IMR-90 (cell line): ENCODE data around the gene MRPL21. TPM values are rescaled to one million over a fixed set of nuclear protein-coding genes. Genes with fewer than 3 reads are reported as not detected.

ENCODE experiments used
- ATAC-seq: fragments of 200-7000 bp; cut with Tn5 transposase; 2 replicates; pipeline ENCODE4 v1.9.1; 2020; ENCODE audit warnings: low read depth, mild to moderate bottlenecking, moderate library complexity
- BruUV-seq: library from RNA; stranded (reverse); fragments of 400-500 nt; replicated peaks from 2 replicates; lab custom pipeline; 2021; lab: Mats Ljungman, UMichigan
- CTCF ChIA-PET: fragments of 300-600 bp; formaldehyde crosslinking; extraction: SDS; loops from one replicate; lab custom pipeline; 2021; ENCODE audit warnings: antibody characterized with exemption; lab: Yijun Ruan, JAX
- POLR2A ChIA-PET: fragments of 300-600 bp; sonication (Branson Sonifier 250); formaldehyde crosslinking; loops from one replicate; lab custom pipeline; 2022; ENCODE audit warnings: antibody characterized with exemption; ENCODE audit not compliant: unreplicated experiment; lab: Charles Lee
- DNase-seq: peaks from one replicate; pipeline ENCODE4 v3.0.0; 2013
- H2AFZ ChIP-seq: replicated peaks from 2 replicates; pipeline ENCODE3; 2013; ENCODE audit warnings: low read length, mild to moderate bottlenecking; ENCODE audit not compliant: poor library complexity
- H2AK5ac ChIP-seq: 2 replicates; pipeline ENCODE4 v1.6.1; 2013; ENCODE audit warnings: low read depth, low read length, inconsistent platforms
- H2AK9ac ChIP-seq: replicated peaks from 2 replicates; pipeline ENCODE3; 2013; ENCODE audit warnings: mild to moderate bottlenecking, low read depth, low read length, moderate library complexity; ENCODE audit not compliant: poor library complexity
- H2BK120ac ChIP-seq: 2 replicates; pipeline ENCODE4 v1.6.1; 2013; ENCODE audit warnings: low read depth, low read length, inconsistent platforms
- H2BK15ac ChIP-seq: 3 replicates; pipeline ENCODE4 v1.6.1; 2013; ENCODE audit warnings: low read depth, low read length, inconsistent platforms
- H2BK20ac ChIP-seq: 2 replicates; pipeline ENCODE4 v1.6.1; 2013; ENCODE audit warnings: low read depth, mild to moderate bottlenecking, inconsistent platforms, low read length, moderate library complexity
- H2BK5ac ChIP-seq: 2 replicates; pipeline ENCODE4 v1.6.1; 2013; ENCODE audit warnings: mild to moderate bottlenecking, low read depth, low read length, inconsistent platforms; ENCODE audit not compliant: poor library complexity, severe bottlenecking
- H3K14ac ChIP-seq: replicated peaks from 2 replicates; pipeline ENCODE4 v1.6.1; 2013; ENCODE audit warnings: low read depth, low read length, inconsistent platforms
- H3K18ac ChIP-seq: 2 replicates; pipeline ENCODE4 v1.6.1; 2013; ENCODE audit warnings: low read depth, low read length, control low read depth
- H3K23ac ChIP-seq: 2 replicates; pipeline ENCODE4 v1.6.1; 2013; ENCODE audit warnings: low read depth, low read length, inconsistent platforms
- H3K27ac ChIP-seq: 2 replicates; pipeline ENCODE4 v1.5.1; 2013; ENCODE audit warnings: mild to moderate bottlenecking, control low read depth, low read length; ENCODE audit not compliant: insufficient read depth
- H3K27me3 ChIP-seq: 2 replicates; pipeline ENCODE4 v1.6.1; 2013; ENCODE audit warnings: low read length; ENCODE audit not compliant: control insufficient read depth, insufficient read depth
- H3K36me3 ChIP-seq: 2 replicates; pipeline ENCODE4 v1.6.1; 2013; ENCODE audit warnings: low read length, mixed read lengths; ENCODE audit not compliant: control insufficient read depth, insufficient read depth
- H3K4ac ChIP-seq: 2 replicates; pipeline ENCODE4 v1.6.1; 2013; ENCODE audit warnings: low read depth, low read length, inconsistent platforms
- H3K4me1 ChIP-seq: 2 replicates; pipeline ENCODE4 v1.6.1; 2013; ENCODE audit warnings: low read length, mixed read lengths; ENCODE audit not compliant: control insufficient read depth, insufficient read depth
- H3K4me2 ChIP-seq: 2 replicates; pipeline ENCODE4 v1.6.1; 2013; ENCODE audit warnings: low read depth, mild to moderate bottlenecking, control low read depth, low read length, moderate library complexity
- H3K4me3 ChIP-seq: 2 replicates; pipeline ENCODE4 v1.5.1; 2013; ENCODE audit warnings: low read depth, mild to moderate bottlenecking, control low read depth, low read length, moderate library complexity; ENCODE audit not compliant: insufficient read depth
- H3K56ac ChIP-seq: 2 replicates; pipeline ENCODE4 v1.6.1; 2013; ENCODE audit warnings: low read length, inconsistent platforms; ENCODE audit not compliant: insufficient read depth; ENCODE audit errors: extremely low read depth
- H3K79me1 ChIP-seq, 2 experiments: 2 replicates each; pipeline ENCODE4 v1.6.1; 2013; ENCODE audit warnings: low read length in 2 of 2, inconsistent platforms in 1 of 2, low read depth in 1 of 2
- H3K9ac ChIP-seq: 2 replicates; pipeline ENCODE4 v1.6.1; 2013; ENCODE audit warnings: low read depth, low read length, control low read depth
- H3K9me1 ChIP-seq: 2 replicates; pipeline ENCODE4 v1.6.1; 2013; ENCODE audit warnings: low read length, inconsistent platforms; ENCODE audit not compliant: insufficient read depth
- H3K9me3 ChIP-seq: 2 replicates; pipeline ENCODE4 v1.6.1; 2013; ENCODE audit warnings: low read length; ENCODE audit not compliant: control insufficient read depth, insufficient read depth
- H4K20me1 ChIP-seq: 2 replicates; pipeline ENCODE4 v1.6.1; 2013; ENCODE audit warnings: low read length, inconsistent platforms; ENCODE audit not compliant: insufficient read depth
- H4K5ac ChIP-seq: 2 replicates; pipeline ENCODE4 v1.6.1; 2013; ENCODE audit warnings: mild to moderate bottlenecking, low read depth, low read length, control low read depth
- H4K8ac ChIP-seq, 2 experiments: 2 replicates each; pipeline ENCODE4 v1.6.1; 2013; ENCODE audit warnings: low read depth in 2 of 2, low read length in 2 of 2, control low read depth in 1 of 2, inconsistent platforms in 1 of 2
- H4K91ac ChIP-seq: 2 replicates; pipeline ENCODE4 v1.6.1; 2013; ENCODE audit warnings: low read depth, low read length, inconsistent platforms; ENCODE audit not compliant: insufficient read depth
- ELK1 ChIP-seq: fragments of 150-350 bp; IDR thresholded peaks from 2 replicates; pipeline ENCODE4 v1.6.1; 2016; ENCODE audit warnings: low read depth, mild to moderate bottlenecking, low read length, moderate library complexity, borderline replicate concordance
- FOS ChIP-seq: fragments of 150-350 bp; IDR thresholded peaks from 2 replicates; pipeline ENCODE4 v1.6.1; 2016; ENCODE audit warnings: low read depth, low read length
- POLR2A ChIP-seq: IDR thresholded peaks from 2 replicates; pipeline ENCODE4 v1.6.1; 2012; ENCODE audit warnings: mild to moderate bottlenecking, low read depth, low read length
- RFX5 ChIP-seq: IDR thresholded peaks from 2 replicates; pipeline ENCODE4 v1.8.0; 2012; ENCODE audit warnings: low read depth, mild to moderate bottlenecking, low read length, moderate library complexity
- SMC3 ChIP-seq: fragments of 150-350 bp; IDR thresholded peaks from 2 replicates; pipeline ENCODE4 v1.6.1; 2016; ENCODE audit warnings: low read depth, mild to moderate bottlenecking, antibody characterized with exemption, low read length, moderate library complexity
- WGBS, 2 experiments: methylation state at CpG; one replicate each; pipeline versions ENCODE4 v1.1.5 to v1.1.7; 2013; ENCODE audit warnings: missing lambda C conversion rate in 2 of 2; ENCODE audit not compliant: insufficient read length in 1 of 2; ENCODE audit errors: extremely low coverage in 2 of 2; 5-methylcytosine and 5-hydroxymethylcytosine counted together
- dilution Hi-C: fragments of 300-500 bp; cut with HindIII; formaldehyde crosslinking; loops from one replicate; pipeline ENCODE4 v1.14.3; 2018; ENCODE audit warnings: low sequenced_read_pairs; ENCODE audit not compliant: unreplicated experiment
- in situ Hi-C: fragments of 300-500 bp; cut with MboI; formaldehyde crosslinking; loops from 3 replicates; pipeline ENCODE4 v1.14.3; 2019; ENCODE audit warnings: low sequenced_read_pairs, inconsistent platforms, mixed read lengths
- intact Hi-C: fragments of 100-400 bp; cut with micrococcal nuclease; formaldehyde crosslinking; loops from 2 replicates; pipeline ENCODE4 v1.10.0; 2022
- polyA plus RNA-seq, 3 experiments: library from polyadenylated mRNA; depleted of rRNA; stranded (reverse); fragments of >200 nt; gene quantifications; 2 replicates each; pipeline ENCODE4 v1.2.3, GENCODE V29; 2012; ENCODE audit warnings: low replicate concordance in 1 of 3
- total RNA-seq: library from RNA; depleted of rRNA; stranded (reverse); fragments of >200 nt; gene quantifications from 2 replicates; pipeline ENCODE4 v1.2.3, GENCODE V29; 2012

Gene MRPL21
- total and polyA plus RNA-seq, 2 of the 4 experiments (the other 2 are of a cell fraction): 19.2 to 26.3 TPM

- dilution Hi-C loops (no loop called here), in situ Hi-C loops (no loop called here), intact Hi-C loops (no loop called here)
- Histone ChIP-seq H4K20me1 (no peaks in the 10 kb centered on the region), H3K4me2 (peak overlapping the region; percentile 18; the same call in 1 of the 2 replicates), H2AK5ac (no peak overlapping the region), H3K27me3 (peaks cover 26% of the 10 kb centered on the region), H3K36me3 (no peaks in the 10 kb centered on the region), H3K9me3 (no peaks in the 10 kb centered on the region; the same call in 1 of the 2 replicates), H4K8ac (no peak overlapping the region), H2AK9ac (peak overlapping the region; percentile 29), H2BK120ac (no peak overlapping the region), H4K91ac (no peak overlapping the region), H3K4me3 (no peak overlapping the region), H2BK5ac (no peak overlapping the region), H2AFZ (peak overlapping the region; percentile 16), H3K9ac (no peak overlapping the region), H4K5ac (no peak overlapping the region), H3K56ac (no peak overlapping the region), H2BK15ac (no peak overlapping the region), H3K4me1 (peaks cover 2% of the 10 kb centered on the region; the same call in 1 of the 2 replicates), H3K23ac (no peak overlapping the region; the same call in 1 of the 2 replicates), H2BK20ac (no peak overlapping the region), H3K14ac (no peak overlapping the region), H3K4ac (no peak overlapping the region), H3K9me1 (no peaks in the 10 kb centered on the region), H3K27ac (no peak overlapping the region), H3K18ac (no peak overlapping the region), H3K79me1 (no peaks in the 10 kb centered on the region)
- no TSS peak for BruUV-seq
- ATAC-seq (no peak), DNase-seq (no peak)
- WGBS, 2 experiments: 36% methylated on average over 6 of the region's 42 CpGs; no CpG with 5 or more reads in 1 of the 2 experiments
- ChIA-PET CTCF (interaction anchor here (1.2 kb wide), 1 partner anchor 222 kb away, joined by 3 read pairs; no protein-coding TSS in a partner anchor), POLR2A (interaction anchor here (0.6 kb wide), 1 partner anchor 51 kb away, joined by 4 read pairs; no protein-coding TSS in a partner anchor)
- no peak for TF ChIP-seq RFX5
- no peak for TF ChIP-seq ELK1
- no peak for TF ChIP-seq SMC3
- no peak for TF ChIP-seq FOS
- no peak for TF ChIP-seq POLR2A
Observed at GRCh38 chr11:68854273-68854958, 49.2 kb downstream of the MRPL21 start.
